ENCODE results near the gene GRIK3.
"Not testable (repeated sequence)": the region's sequence is repeated elsewhere in the genome, so short reads cannot be mapped to it uniquely, and the experiment has no call there.

GRIK3 gene

DNA sequence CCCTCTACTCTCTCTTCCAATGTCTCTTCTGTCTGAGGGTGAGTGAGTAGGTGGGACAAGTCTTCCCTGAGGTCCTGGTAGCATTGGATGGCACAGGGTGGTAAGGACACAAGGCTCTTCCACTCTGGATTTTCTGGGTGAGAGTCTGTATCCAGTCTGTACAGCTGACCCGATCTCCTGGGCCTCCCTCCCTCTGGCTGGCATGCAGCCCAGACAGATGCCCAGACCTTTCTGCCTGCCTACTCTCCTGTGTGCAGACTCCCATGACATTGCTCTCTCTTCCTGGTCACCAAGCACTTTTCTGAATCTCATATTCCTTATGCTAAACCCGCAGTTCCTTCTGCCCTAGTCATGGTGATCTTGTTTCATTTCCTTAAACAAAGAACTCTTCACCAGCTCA is 100.3 kb downstream of the GRIK3 start:
- no peak for DNase-seq

DNA sequence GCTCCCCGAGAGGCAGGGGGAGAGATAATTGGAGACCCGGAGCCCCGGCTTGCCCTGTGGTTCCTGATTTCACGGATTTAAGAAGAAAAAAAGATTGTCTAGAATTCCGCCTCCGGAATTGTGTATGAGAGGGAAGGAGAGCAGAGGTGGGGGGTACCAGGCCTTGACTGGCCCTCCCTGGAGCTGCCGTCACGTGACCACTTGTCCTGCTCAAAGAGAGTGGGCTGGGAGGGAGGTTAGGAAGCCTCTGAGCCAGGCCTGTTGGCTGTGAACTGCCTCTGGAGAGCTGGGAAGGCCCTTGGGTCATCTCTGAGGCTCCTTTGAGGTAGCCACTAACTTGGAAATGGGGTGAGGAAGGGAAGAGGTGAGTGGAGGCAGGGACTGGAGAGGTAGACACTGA is 106.5 kb downstream of the GRIK3 start:
- DNase-seq: no peak

DNA sequence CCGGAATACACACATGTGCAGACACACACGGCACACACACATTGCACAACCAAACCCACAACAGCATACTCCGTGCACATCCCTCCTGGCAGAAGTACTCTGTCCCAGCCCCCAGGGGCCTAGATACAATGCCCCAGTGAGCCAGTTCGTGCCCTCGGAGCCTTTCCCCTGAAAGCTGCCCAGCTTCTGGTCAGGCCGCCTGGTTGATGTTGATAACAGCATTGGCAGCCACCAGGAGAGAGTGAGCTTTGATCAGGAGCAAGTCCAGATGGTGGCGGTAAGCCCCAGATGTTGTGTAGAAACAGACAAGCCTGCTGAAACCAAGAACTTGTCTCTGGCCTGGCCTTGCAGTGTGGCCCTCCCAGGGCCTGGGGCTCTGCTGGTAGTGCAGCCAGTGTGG is 109.1 kb downstream of the GRIK3 start:
- no peak for DNase-seq

DNA sequence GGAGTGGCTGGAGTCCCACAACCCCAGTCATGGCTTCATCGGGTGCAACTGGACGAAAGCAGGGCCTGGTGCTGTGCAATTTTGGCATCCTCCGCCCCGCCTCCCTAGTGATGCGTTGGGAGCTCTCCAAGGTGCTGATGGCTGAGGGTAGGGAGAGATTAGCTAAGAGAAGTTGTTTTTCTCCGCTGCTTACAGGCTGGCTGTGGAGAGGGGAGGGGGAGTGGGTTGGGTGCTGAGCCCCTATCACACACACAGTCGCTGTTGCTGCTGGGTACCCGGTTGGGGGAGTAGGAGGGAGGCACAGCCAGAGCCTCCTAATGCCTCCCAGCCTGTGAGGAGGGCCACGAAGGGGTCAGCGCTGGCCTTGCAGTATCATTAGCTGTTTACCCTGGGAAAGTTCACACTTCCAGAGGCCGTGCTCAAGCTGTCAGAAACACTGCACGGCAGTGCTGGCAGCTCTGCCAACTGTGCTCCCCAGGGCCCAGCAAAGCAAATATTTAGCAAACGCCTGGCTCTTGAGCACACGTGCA is 110.0 kb downstream of the GRIK3 start:
- DNase-seq: peak; percentile 19

DNA sequence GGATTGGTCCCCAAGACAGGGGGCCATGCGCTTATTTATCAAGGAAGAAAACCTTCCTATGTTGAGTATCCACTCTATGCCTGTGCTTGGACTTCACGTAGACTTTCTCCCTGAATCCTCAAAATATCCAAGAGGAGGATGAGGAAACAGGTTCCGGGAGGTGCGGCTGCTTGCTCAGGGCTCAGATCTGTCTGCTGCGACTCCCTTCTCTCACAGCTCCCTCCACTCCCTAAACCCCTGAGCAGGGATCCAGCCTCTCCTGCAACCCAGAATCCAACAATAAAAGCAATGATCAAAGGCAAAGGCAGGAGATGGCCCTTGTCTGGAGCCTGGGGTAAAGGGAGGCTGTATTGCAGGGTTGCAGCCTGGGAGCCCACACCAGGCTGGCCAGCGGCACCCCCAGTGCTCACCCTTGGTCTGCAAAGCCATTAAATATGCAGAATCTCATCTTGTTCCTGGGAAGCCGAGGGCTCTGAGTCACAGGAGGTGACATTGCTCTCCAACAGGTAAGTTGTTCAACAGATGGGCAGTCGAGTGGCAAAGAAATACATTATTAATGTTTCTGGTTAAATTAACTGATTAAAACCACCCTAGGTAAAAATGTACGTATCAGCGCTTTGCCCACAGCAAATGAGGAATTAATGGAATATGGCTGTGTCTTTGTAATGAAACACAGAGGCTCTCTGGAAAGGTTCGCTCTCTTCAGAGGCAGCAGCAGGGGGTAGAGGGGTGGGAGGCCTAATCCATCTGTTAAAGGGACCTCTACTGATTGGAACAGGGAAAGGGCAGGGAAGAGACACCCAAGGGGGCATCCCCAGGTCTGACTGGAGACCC is 111.5 kb downstream of the GRIK3 start:
- DNase-seq: no peak

- no peak for DNase-seq
These were observed 112.2 kb downstream of the GRIK3 start for GRCh38 chr1:36922071-36922470.

GRCh38 chr1:36920801-36921405 is 113.4 kb downstream of the GRIK3 start:
- DNase-seq: no peak

- DNase-seq: no peak
These were observed 113.9 kb downstream of the GRIK3 start for GRCh38 chr1:36920371-36920770.

- no peak for DNase-seq
These were observed 114.7 kb downstream of the GRIK3 start for GRCh38 chr1:36919491-36920145.

- no peak for DNase-seq
These were observed 115.7 kb downstream of the GRIK3 start for GRCh38 chr1:36918604-36919003.

GRCh38 chr1:36916542-36916941 is 117.8 kb downstream of the GRIK3 start:
- DNase-seq: not testable (repeated sequence)

- DNase-seq: no peak
These were observed 120.7 kb downstream of the GRIK3 start for GRCh38 chr1:36913484-36914060.

DNA sequence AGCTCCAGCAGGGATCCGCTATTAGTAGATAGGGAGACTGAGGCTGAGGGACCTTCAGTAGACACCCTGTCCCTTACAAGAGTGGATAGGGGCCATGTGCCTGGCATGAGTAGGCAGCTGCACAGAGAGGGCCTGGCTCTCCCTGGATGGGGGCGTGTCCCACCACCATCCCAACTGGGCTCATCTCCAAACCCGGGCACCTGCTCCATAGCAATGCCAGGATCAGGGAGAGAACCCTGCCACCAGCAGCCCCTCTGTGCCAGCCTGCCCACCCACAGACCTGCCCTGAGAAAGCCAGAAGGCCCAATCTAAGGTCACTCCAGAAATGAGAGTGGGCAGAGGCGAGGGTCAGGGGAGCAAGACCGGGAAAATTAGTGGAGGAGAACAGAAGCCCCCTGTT is 121.3 kb downstream of the GRIK3 start:
- DNase-seq: no peak

- DNase-seq: no peak
These were observed 121.9 kb downstream of the GRIK3 start for GRCh38 chr1:36912365-36912865.

GRCh38 chr1:36911561-36912364 is 122.6 kb downstream of the GRIK3 start:
- DNase-seq: no peak

DNA sequence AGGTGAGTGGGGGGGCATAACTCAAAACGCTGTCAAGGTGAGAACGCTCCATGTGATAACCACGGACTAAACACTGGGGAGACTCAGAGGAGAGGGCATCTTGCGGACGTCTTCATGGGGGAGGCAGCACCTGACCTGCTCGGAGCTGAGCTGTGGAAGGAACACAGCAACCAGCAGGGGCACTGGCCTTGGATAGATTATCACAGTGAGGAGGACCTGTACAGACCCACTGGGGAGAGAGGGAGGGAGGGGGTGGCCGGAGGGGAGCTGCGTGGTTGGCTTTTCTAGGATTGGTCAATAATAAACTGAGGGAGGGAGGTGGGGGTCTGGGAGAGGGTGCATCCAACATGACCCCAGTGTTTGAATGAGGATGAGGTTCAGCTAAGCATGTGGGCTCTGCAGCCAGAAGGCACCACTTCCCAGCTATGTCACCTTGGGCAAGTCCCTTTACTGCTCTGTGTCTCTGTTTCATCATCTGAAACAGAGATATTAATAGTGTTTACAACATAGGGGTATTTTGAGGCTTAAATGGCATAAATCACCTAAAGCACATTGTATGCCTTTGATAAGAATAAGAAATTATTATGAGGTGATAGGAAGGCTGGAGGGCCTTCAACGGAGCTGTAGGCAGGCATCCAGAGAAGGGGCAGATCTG is 123.3 kb downstream of the GRIK3 start:
- no peak for DNase-seq

- no peak for DNase-seq
These were observed 124.2 kb downstream of the GRIK3 start for GRCh38 chr1:36909946-36910725.

- not testable (repeated sequence) for DNase-seq
These were observed 125.0 kb downstream of the GRIK3 start for GRCh38 chr1:36909359-36909758.

GRCh38 chr1:36908096-36908495 is 126.2 kb downstream of the GRIK3 start:
- DNase-seq: no peak

DNA sequence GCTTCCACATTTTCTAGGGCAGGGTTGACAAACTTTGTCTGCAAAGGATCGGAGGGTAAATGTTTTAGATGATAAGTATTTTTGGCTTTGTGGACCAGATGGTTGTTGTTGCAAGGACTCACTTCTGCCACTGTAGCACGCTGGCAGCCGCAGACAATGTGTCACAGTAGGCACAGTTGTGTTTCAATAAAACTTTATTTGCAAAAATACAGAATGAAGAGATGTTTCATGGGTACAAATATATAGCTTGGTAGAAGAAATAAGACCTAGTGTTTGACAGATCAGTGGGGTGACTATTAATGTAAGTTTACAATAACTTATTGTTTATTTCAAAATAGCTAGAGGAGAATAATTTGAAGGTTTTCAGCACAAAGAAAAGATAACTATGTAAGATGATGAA is 127.8 kb downstream of the GRIK3 start:
- no peak for DNase-seq

DNA sequence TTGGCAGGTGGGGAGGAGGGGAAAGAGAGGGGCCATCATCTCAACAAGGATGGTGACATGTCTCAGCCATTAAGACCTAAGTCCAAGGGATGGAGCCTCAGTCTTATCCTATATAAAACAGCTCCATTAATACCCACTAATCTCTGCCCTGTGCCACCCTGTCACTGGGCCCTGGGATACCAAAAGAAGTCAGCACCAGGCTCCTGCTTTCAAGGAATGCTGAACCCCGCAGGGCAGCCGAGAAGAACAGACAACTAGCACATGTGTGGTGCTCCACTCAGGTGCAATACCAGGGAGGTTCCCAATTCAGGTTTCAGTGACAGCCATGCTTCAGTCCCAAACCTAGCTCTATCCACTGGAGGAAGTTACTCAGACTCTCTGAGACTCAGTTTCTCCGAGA is 128.4 kb downstream of the GRIK3 start:
- no peak for DNase-seq
